ENCODE measurements around the gene SCN2B. TPM values are rescaled to one million over a fixed set of nuclear protein-coding genes. Genes with fewer than 3 reads are reported as not detected.

Gene SCN2B
- total and polyA plus RNA-seq, 2 of the 13 experiments (the other 11 are each of a cell fraction or from before 2014, with no cell fraction given): 0.01 to 0.02 TPM

GRCh38 chr11:118145285-118146227 is 30.9 kb downstream of the SCN2B start (continued):
- TF ChIP-seq ZSCAN29 (CRISPR knock-in tag; conservative IDR thresholded peaks at IDR 0.05) (no peak), SMC3 (IDR thresholded peaks at IDR 0.05; ENCODE audit: low read length) (peak; percentile 89), ZNF839 (CRISPR knock-in tag; IDR thresholded peaks at IDR 0.05; ENCODE audit: borderline replicate concordance) (peak; percentile 34; the same call in 1 of the 2 replicates), RXRB (CRISPR knock-in tag; IDR thresholded peaks at IDR 0.05; ENCODE audit: borderline replicate concordance) (peak; percentile 33; the same call in 1 of the 2 replicates), MED8 (CRISPR knock-in tag; IDR thresholded peaks at IDR 0.05; ENCODE audit: insufficient replicate concordance) (no peak), SMAD1 (CRISPR knock-in tag; IDR thresholded peaks at IDR 0.05; ENCODE audit: borderline replicate concordance, low read depth) (peak; percentile 40; the same call in 1 of the 2 replicates), PITX1 (CRISPR knock-in tag; IDR thresholded peaks at IDR 0.05) (peak; percentile 75), CHD2 (IDR thresholded peaks at IDR 0.05; ENCODE audit: low read depth, low read length) (no peak), MIER2 (CRISPR knock-in tag; IDR thresholded peaks at IDR 0.05) (peak; percentile 14; the same call in 1 of the 2 replicates), DDIT3 (CRISPR knock-in tag; IDR thresholded peaks at IDR 0.05) (no peak), JUND (CRISPR knock-in tag; IDR thresholded peaks at IDR 0.05) (no peak), ZKSCAN1 (IDR thresholded peaks at IDR 0.05; ENCODE audit: low read length) (no peak), DR1 (CRISPR knock-in tag; IDR thresholded peaks at IDR 0.05) (no peak), MZF1 (CRISPR knock-in tag; IDR thresholded peaks at IDR 0.05; ENCODE audit: borderline replicate concordance) (0 out of 2 replicates have a peak, but pooled peaks have one; percentile 33), ZUFSP (CRISPR knock-in tag; IDR thresholded peaks at IDR 0.05; ENCODE audit: borderline replicate concordance) (no peak), HOXA3 (CRISPR knock-in tag; IDR thresholded peaks at IDR 0.05) (peak; percentile 17; the same call in 1 of the 2 replicates), RNF219 (CRISPR knock-in tag; IDR thresholded peaks at IDR 0.05) (no peak), HNRNPK (IDR thresholded peaks at IDR 0.05; ENCODE audit: low read depth, low read length, poor library complexity, severe bottlenecking) (no peak), RBM39 (IDR thresholded peaks at IDR 0.05; ENCODE audit: low read depth, low read length, poor library complexity, severe bottlenecking) (no peak), XRCC5 (optimal IDR thresholded peaks at IDR 0.05; ENCODE audit: low read length) (peak; percentile 89), TBX2 (CRISPR knock-in tag; IDR thresholded peaks at IDR 0.05; ENCODE audit: borderline replicate concordance) (peak; percentile 55), IRF9 (CRISPR knock-in tag; IDR thresholded peaks at IDR 0.05; ENCODE audit: borderline replicate concordance) (no peak), NR2C2 (CRISPR knock-in tag; IDR thresholded peaks at IDR 0.05; ENCODE audit: borderline replicate concordance) (0 out of 2 replicates have a peak, but pooled peaks have one; percentile 31), ZMYM4 (CRISPR knock-in tag; IDR thresholded peaks at IDR 0.05) (0 out of 2 replicates have a peak, but pooled peaks have one; percentile 54)
